Peyer's patch (tissue), 4 donors: Measurements from ENCODE around the gene CREB3L1. TPM values are rescaled to one million over a fixed set of nuclear protein-coding genes. Genes with fewer than 3 reads are reported as not detected.

ENCODE experiments used
- DNase-seq, 3 donors: peaks; one replicate each; pipeline ENCODE4 v3.0.0-alpha.2; 2017 to 2019
- H3K27ac ChIP-seq, 4 donors: fragments of 200-600 bp; sonication (generic); one replicate each; pipeline ENCODE4 v1.5.1; 2016 to 2019
- H3K27me3 ChIP-seq, 2 donors: fragments of 200-600 bp; sonication (generic); one replicate each; pipeline ENCODE4 v1.5.1; 2019
- H3K36me3 ChIP-seq, 3 donors: fragments of 200-600 bp; sonication (generic); one replicate each; pipeline ENCODE4 v1.5.1; 2016 to 2019
- H3K4me1 ChIP-seq, 4 donors: fragments of 200-600 bp; sonication (generic); one replicate each; pipeline ENCODE4 v1.5.1; 2016 to 2019
- H3K4me3 ChIP-seq, 4 donors: fragments of 200-600 bp; sonication (generic); 1 replicate in 3 of 4; 2 replicates in 1 of 4; pipeline ENCODE4 v1.5.1; 2016 to 2019; ENCODE audit warnings: mild to moderate bottlenecking in 1 of 4
- H3K9me3 ChIP-seq, 4 donors: fragments of 200-600 bp; sonication (generic); one replicate each; pipeline ENCODE4 v1.5.1; 2016 to 2019; ENCODE audit warnings: mild to moderate bottlenecking in 1 of 4
- CTCF ChIP-seq, 6 experiments: fragments of 450-650 bp in 4 of 6; fragments of 200-600 bp in 2 of 6; sonication (generic) in 1 of 6; IDR thresholded peaks; one replicate each; pipeline ENCODE4 v1.5.1; 2017 to 2019; ENCODE audit warnings: antibody characterized with exemption in 6 of 6, mild to moderate bottlenecking in 3 of 6, moderate library complexity in 1 of 6
- POLR2A ChIP-seq, 2 donors: fragments of 450-650 bp; IDR thresholded peaks; one replicate each; pipeline ENCODE4 v1.5.1; 2017; ENCODE audit warnings: antibody characterized with exemption in 2 of 2, mild to moderate bottlenecking in 2 of 2, moderate library complexity in 2 of 2
- total RNA-seq, 4 donors: library from RNA; depleted of rRNA; stranded (reverse); fragments of >200 nt; gene quantifications; one replicate each; pipeline ENCODE4 v1.1.0, GENCODE V29; 2016

Gene CREB3L1
- total RNA-seq, 4 donors from 2014 or later: 13.2 to 50.6 (median 30.3) TPM

GRCh38 chr11:46247090-46247489, 30.4 kb upstream of the CREB3L1 start:
- Histone ChIP-seq H3K36me3 (no peaks in the 10 kb centered on the region), H3K27ac (no peak overlapping the region), H3K9me3 (no peaks in the 10 kb centered on the region), H3K4me1 (peaks cover 0 to 33% (median 3%) of the 10 kb centered on the region in 4 donors), H3K4me3 (no peak overlapping the region), H3K27me3 (no peaks in the 10 kb centered on the region)
- DNase-seq: no peak
- no peak for TF ChIP-seq POLR2A (IDR thresholded peaks at IDR 0.05)
- TF ChIP-seq CTCF (IDR thresholded peaks at IDR 0.05): no peak

- Histone ChIP-seq H3K4me1 (peaks cover 0 to 36% (median 3%) of the 10 kb centered on the region in 4 donors), H3K36me3 (no peaks in the 10 kb centered on the region), H3K27me3 (no peaks in the 10 kb centered on the region), H3K4me3 (no peak overlapping the region), H3K9me3 (no peaks in the 10 kb centered on the region), H3K27ac (no peak overlapping the region)
- peak in 2 of 3 donors; percentile 63 to 81 for DNase-seq
- TF ChIP-seq CTCF (IDR thresholded peaks at IDR 0.05) (peak in 5 of 6 experiments; percentile 14 to 86 (median 78)), POLR2A (IDR thresholded peaks at IDR 0.05) (no peak)
These were observed 29.8 kb upstream of the CREB3L1 start for GRCh38 chr11:46247659-46248058.

GRCh38 chr11:46248289-46249102, 29.0 kb upstream of the CREB3L1 start:
- Histone ChIP-seq H3K27ac (no peak overlapping the region), H3K9me3 (no peaks in the 10 kb centered on the region)
- TF ChIP-seq CTCF (IDR thresholded peaks at IDR 0.05) (no peak), POLR2A (IDR thresholded peaks at IDR 0.05) (no peak)

GRCh38 chr11:46249103-46249937, 28.1 kb upstream of the CREB3L1 start:
- no peak overlapping the region for H3K4me3 ChIP-seq
- H3K9me3 ChIP-seq: no peaks in the 10 kb centered on the region
- H3K27ac ChIP-seq: no peak overlapping the region
- no peak for DNase-seq
- H3K4me1 ChIP-seq: peaks cover 0 to 41% (median 2%) of the 10 kb centered on the region in 4 donors
- TF ChIP-seq CTCF (IDR thresholded peaks at IDR 0.05): no peak
- no peak for TF ChIP-seq POLR2A (IDR thresholded peaks at IDR 0.05)
- no peaks in the 10 kb centered on the region for H3K27me3 ChIP-seq
- H3K36me3 ChIP-seq: no peaks in the 10 kb centered on the region

More at GRCh38 chr11:46248289-46249102, 29.0 kb upstream of the CREB3L1 start:
- Histone ChIP-seq H3K4me3 (no peak overlapping the region), H3K27me3 (no peaks in the 10 kb centered on the region), H3K4me1 (peaks cover 0 to 38% (median 2%) of the 10 kb centered on the region in 4 donors), H3K36me3 (no peaks in the 10 kb centered on the region)
- no peak for DNase-seq

- DNase-seq: no peak
- TF ChIP-seq CTCF (IDR thresholded peaks at IDR 0.05) (no peak), POLR2A (IDR thresholded peaks at IDR 0.05) (no peak)
- H3K9me3 ChIP-seq: no peaks in the 10 kb centered on the region
- no peaks in the 10 kb centered on the region for H3K27me3 ChIP-seq
- H3K36me3 ChIP-seq: no peaks in the 10 kb centered on the region
- H3K4me1 ChIP-seq: peaks cover 0 to 41% (median 2%) of the 10 kb centered on the region in 4 donors
- H3K4me3 ChIP-seq: no peak overlapping the region
- peak overlapping the region in 1 of 4 donors; percentile 29 for H3K27ac ChIP-seq
These were observed 27.3 kb upstream of the CREB3L1 start for GRCh38 chr11:46249938-46250744.
